Keratinocyte (primary cell): ENCODE data around the gene SLC43A3. TPM values are rescaled to one million over a fixed set of nuclear protein-coding genes. Genes with fewer than 3 reads are reported as not detected.

Experiments used
- DNase-seq: peaks from one replicate; pipeline ENCODE4 v3.0.0-alpha.2; 2011; ENCODE audit warnings: low read depth, missing footprints, low spot score
- FAIRE-seq: peaks from 2 replicates; lab custom pipeline; 2011; peaks lifted over from hg19 to GRCh38; lab: Jason Lieb, UNC
- H2AFZ ChIP-seq: 2 replicates; pipeline ENCODE4 v1.6.0; 2012; ENCODE audit warnings: low read length, control low read depth, inconsistent platforms; ENCODE audit not compliant: control insufficient read depth
- H3K27ac ChIP-seq: 2 replicates; pipeline ENCODE4 v1.5.1; 2011; ENCODE audit warnings: low read length; ENCODE audit not compliant: control insufficient read depth, insufficient read depth
- H3K27me3 ChIP-seq: 3 replicates; pipeline ENCODE4 v1.6.0; 2011; ENCODE audit warnings: low read length; ENCODE audit not compliant: control insufficient read depth, insufficient read depth; ENCODE audit errors: extremely low read depth
- H3K36me3 ChIP-seq, 2 experiments: 2 replicates in 1 of 2; 3 replicates in 1 of 2; pipeline ENCODE4 v1.5.1; 2011; ENCODE audit warnings: low read length in 2 of 2, mild to moderate bottlenecking in 1 of 2; ENCODE audit not compliant: control insufficient read depth in 2 of 2, insufficient read depth in 2 of 2; ENCODE audit errors: extremely low read depth in 1 of 2
- H3K4me1 ChIP-seq: 3 replicates; pipeline ENCODE4 v1.5.1; 2011; ENCODE audit warnings: low read length; ENCODE audit not compliant: control insufficient read depth, insufficient read depth; ENCODE audit errors: extremely low read depth
- H3K4me2 ChIP-seq: 3 replicates; pipeline ENCODE4 v1.6.0; 2011; ENCODE audit warnings: low read depth, low read length; ENCODE audit not compliant: control insufficient read depth, insufficient read depth; ENCODE audit errors: extremely low read depth
- H3K4me3 ChIP-seq, 3 experiments: fragments of 200-600 bp in 1 of 3; sonication (generic) in 1 of 3; 2 replicates in 2 of 3; 3 replicates in 1 of 3; pipeline ENCODE4 v1.5.1; 2011 to 2016; ENCODE audit warnings: low read length in 3 of 3, mild to moderate bottlenecking in 3 of 3, control low read depth in 2 of 3, inconsistent platforms in 1 of 3, low read depth in 1 of 3, mixed read lengths in 1 of 3, mixed run types in 1 of 3, moderate library complexity in 1 of 3; ENCODE audit not compliant: control insufficient read depth in 2 of 3, insufficient read depth in 2 of 3; ENCODE audit errors: extremely low read depth in 1 of 3
- H3K79me2 ChIP-seq: 2 replicates; pipeline ENCODE4 v1.6.0; 2012; ENCODE audit warnings: low read length; ENCODE audit not compliant: control insufficient read depth, insufficient read depth
- H3K9ac ChIP-seq: 3 replicates; pipeline ENCODE4 v1.6.0; 2011; ENCODE audit warnings: low read length; ENCODE audit not compliant: control insufficient read depth, insufficient read depth; ENCODE audit errors: extremely low read depth
- H3K9me1 ChIP-seq: 3 replicates; pipeline ENCODE4 v1.6.0; 2011; ENCODE audit warnings: low read length; ENCODE audit not compliant: control insufficient read depth, insufficient read depth; ENCODE audit errors: extremely low read depth
- H3K9me3 ChIP-seq: 2 replicates; pipeline ENCODE4 v1.5.1; 2012; ENCODE audit warnings: low read depth, low read length; ENCODE audit not compliant: control insufficient read depth
- H4K20me1 ChIP-seq: 3 replicates; pipeline ENCODE4 v1.6.0; 2011; ENCODE audit warnings: low read length; ENCODE audit not compliant: control insufficient read depth, insufficient read depth; ENCODE audit errors: extremely low read depth
- EZH2 ChIP-seq: IDR thresholded peaks from one replicate; pipeline ENCODE4 v1.6.1; 2012; ENCODE audit warnings: inconsistent platforms, mild to moderate bottlenecking, low read length, moderate library complexity
- dilution Hi-C: fragments of 300-500 bp; cut with MboI; formaldehyde crosslinking; loops from one replicate; pipeline ENCODE4 v1.7.0; 2020; ENCODE audit warnings: low sequenced_read_pairs; ENCODE audit not compliant: extremely low pct_ligation_motif_present
- polyA plus RNA-seq, 5 experiments: library from polyadenylated mRNA; depleted of rRNA in 3 of 5; stranded (reverse) in 3 of 5; stranded (forward) in 1 of 5; unstranded in 1 of 5; fragments of >200 nt; gene quantifications; 1 replicate in 1 of 5; 2 replicates in 3 of 5; 3 replicates in 1 of 5; pipeline versions ENCODE4 v1.2.1 to v1.2.3, GENCODE V29; 2011 to 2012; ENCODE audit warnings: missing spikeins in 2 of 5, low read depth in 1 of 5, low replicate concordance in 1 of 5
- TF ChIP-seq, protein P1 (sequence below), 3 experiments: IDR thresholded peaks in 1 of 3; conservative IDR thresholded peaks in 1 of 3; optimal IDR thresholded peaks in 1 of 3; 2 replicates in 2 of 3; 3 replicates in 1 of 3; pipeline versions ENCODE3 to v1.5.1; 2011; ENCODE audit warnings: low read length in 3 of 3, mild to moderate bottlenecking in 3 of 3, moderate library complexity in 2 of 3, control low read depth in 1 of 3, inconsistent platforms in 1 of 3; ENCODE audit not compliant: insufficient read depth in 2 of 3; ENCODE audit errors: extremely low read depth in 1 of 3

The SLC43A3 gene
- polyA plus RNA-seq, 1 donor (not counting 4 experiments of a cell fraction or from before 2014, with no cell fraction given) = 48.1 TPM

DNA sequence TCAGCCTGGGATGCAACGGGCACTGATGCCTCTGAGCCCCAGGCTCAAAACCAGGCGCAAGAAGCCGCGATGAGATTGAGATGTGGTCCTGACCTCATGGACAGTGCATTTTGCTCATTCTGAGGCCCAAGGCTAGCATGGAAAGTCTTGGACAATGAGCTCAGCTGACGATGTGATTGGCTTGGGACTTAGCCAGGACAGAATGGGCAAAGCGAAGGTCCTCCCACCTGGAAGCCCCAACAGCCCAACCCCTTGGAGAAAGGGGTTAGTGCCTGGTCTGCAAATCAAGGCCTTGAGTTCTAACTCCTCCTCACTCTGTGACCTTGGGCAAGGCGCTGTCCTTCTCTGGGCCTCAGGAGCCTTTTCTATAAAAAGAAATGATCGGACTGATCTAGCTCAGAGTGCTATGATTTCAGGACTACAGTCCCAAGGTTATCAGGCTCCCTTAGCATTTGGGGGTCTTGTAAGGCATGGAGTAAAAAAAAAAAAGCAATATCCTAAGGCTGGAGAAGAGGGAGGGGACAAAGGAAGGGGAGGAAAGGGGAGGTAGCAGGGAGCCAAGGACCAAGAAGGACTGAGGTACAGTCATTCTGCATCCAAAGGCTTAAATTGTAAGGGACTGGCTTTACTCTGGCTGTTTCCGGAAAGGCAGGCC, 2.7 kb downstream of the SLC43A3 start:
- no peak overlapping the region for H2AFZ ChIP-seq
- H3K36me3 ChIP-seq = peaks cover 3 to 23% of the 10 kb centered on the region in 2 experiments
- H3K9ac ChIP-seq = peak overlapping the region; percentile 91
- FAIRE-seq (peak; percentile 74), DNase-seq (no peak)
- no peaks in the 10 kb centered on the region for H4K20me1 ChIP-seq
- H3K4me3 ChIP-seq = peak overlapping the region in 1 of 3 experiments; percentile 36
- peak overlapping the region; percentile 98 for H3K27ac ChIP-seq
- H3K79me2 ChIP-seq = peaks cover 39% of the 10 kb centered on the region
- H3K9me3 ChIP-seq = no peaks in the 10 kb centered on the region
- H3K4me2 ChIP-seq = peak overlapping the region; percentile 75
- H3K27me3 ChIP-seq = no peaks in the 10 kb centered on the region
- TF ChIP-seq EZH2 = no peak
- TF ChIP-seq, protein P1, sequence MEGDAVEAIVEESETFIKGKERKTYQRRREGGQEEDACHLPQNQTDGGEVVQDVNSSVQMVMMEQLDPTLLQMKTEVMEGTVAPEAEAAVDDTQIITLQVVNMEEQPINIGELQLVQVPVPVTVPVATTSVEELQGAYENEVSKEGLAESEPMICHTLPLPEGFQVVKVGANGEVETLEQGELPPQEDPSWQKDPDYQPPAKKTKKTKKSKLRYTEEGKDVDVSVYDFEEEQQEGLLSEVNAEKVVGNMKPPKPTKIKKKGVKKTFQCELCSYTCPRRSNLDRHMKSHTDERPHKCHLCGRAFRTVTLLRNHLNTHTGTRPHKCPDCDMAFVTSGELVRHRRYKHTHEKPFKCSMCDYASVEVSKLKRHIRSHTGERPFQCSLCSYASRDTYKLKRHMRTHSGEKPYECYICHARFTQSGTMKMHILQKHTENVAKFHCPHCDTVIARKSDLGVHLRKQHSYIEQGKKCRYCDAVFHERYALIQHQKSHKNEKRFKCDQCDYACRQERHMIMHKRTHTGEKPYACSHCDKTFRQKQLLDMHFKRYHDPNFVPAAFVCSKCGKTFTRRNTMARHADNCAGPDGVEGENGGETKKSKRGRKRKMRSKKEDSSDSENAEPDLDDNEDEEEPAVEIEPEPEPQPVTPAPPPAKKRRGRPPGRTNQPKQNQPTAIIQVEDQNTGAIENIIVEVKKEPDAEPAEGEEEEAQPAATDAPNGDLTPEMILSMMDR (optimal IDR thresholded peaks at IDR 0.05 in 1 of 3, IDR thresholded peaks at IDR 0.05 in 1 of 3, conservative IDR thresholded peaks at IDR 0.05 in 1 of 3; ENCODE audit: extremely low read depth in 1 of 3, insufficient read depth in 2 of 3, low read length in 3 of 3) = no peak
- H3K9me1 ChIP-seq = no peaks in the 10 kb centered on the region
- H3K4me1 ChIP-seq = peaks cover 42% of the 10 kb centered on the region
- dilution Hi-C loops = no loop called here

DNA sequence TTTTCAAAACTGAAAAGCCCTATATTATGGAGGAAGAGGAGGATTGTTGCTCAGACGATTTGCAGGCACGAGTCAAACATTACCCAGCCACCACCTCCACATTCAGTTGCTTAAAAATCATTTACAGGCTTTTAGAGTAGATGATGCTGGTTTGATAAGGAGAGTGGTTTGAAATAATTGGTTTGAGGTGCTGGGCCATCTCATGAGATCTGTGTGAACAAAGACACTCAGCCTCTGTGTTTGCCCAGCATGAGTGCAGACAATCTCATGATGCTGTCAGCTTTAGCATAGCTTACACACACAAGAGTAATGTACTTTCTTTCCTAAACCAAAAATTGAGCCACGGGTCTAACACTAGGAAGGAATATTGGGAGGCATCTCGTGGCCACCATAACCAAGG, 4.3 kb downstream of the SLC43A3 start:
- Histone ChIP-seq H3K36me3 (peaks cover 4 to 38% of the 10 kb centered on the region in 2 experiments), H3K79me2 (peaks cover 42% of the 10 kb centered on the region), H3K27ac (no peak overlapping the region), H2AFZ (no peak overlapping the region), H3K9me1 (no peaks in the 10 kb centered on the region), H3K4me2 (no peak overlapping the region), H3K27me3 (no peaks in the 10 kb centered on the region), H3K4me1 (peaks cover 37% of the 10 kb centered on the region), H3K4me3 (no peak overlapping the region), H3K9ac (no peak overlapping the region), H3K9me3 (no peaks in the 10 kb centered on the region), H4K20me1 (peaks cover 2% of the 10 kb centered on the region)
- FAIRE-seq (no peak), DNase-seq (no peak)
- TF ChIP-seq, protein P1 (optimal IDR thresholded peaks at IDR 0.05 in 1 of 3, IDR thresholded peaks at IDR 0.05 in 1 of 3, conservative IDR thresholded peaks at IDR 0.05 in 1 of 3; ENCODE audit: extremely low read depth in 1 of 3, insufficient read depth in 2 of 3, low read length in 3 of 3) = no peak
- no peak for TF ChIP-seq EZH2
- dilution Hi-C loops = no loop called here
